Stimulated activated CD8-positive, alpha-beta memory T cell treated with anti-CD3 and anti-CD28 coated beads, Interleukin-7, amount 100 ng/mL, for 4 hours (primary cell): ENCODE data around the gene DLG2.
"Not testable (repeated sequence)": the region's sequence is repeated elsewhere in the genome, so short reads cannot be mapped to it uniquely, and the experiment has no call there.

Experiments
- DNase-seq, 2 donors: peaks; one replicate each; pipeline ENCODE4 v3.0.0-alpha.2; 2020; ENCODE audit warnings: low read depth in 2 of 2

DLG2 gene

GRCh38 chr11:84847842-84848241 lies 779.3 kb downstream of the DLG2 start:
- no peak for DNase-seq

- not testable (repeated sequence) for DNase-seq
These were observed 786.9 kb downstream of the DLG2 start for GRCh38 chr11:84840201-84840600.

- DNase-seq = no peak
These were observed 789.6 kb downstream of the DLG2 start for GRCh38 chr11:84837402-84838069.

GRCh38 chr11:84836371-84836770 lies 790.8 kb downstream of the DLG2 start:
- DNase-seq = no peak

DNA sequence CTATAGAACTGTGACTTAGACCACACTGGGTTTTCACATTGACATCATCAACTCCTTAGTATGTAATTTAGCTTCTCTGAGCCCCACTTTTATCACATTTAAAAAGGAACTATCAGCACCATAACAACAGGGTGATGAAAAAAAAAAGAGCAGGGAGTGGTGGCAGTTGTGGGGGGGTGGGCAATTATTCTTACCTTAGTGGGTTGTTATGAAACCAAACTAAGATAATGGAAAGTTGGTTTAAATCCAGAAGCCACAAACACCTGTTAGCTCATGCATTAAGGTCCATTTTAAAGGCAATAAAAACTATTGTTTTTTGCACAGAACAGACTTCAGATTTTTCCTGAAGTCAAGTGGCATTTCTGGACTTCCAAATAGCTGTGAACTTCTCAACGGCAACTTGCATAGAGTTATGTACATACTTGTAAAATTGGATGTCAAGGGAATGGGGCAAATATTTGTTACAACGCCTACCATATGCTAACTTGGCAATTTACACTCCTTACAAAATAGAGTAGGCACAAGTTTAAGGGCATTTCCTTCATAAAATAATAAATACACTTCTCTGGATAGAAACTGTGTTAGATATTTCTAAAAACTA lies 793.6 kb downstream of the DLG2 start:
- DNase-seq = no peak

GRCh38 chr11:84830372-84830771 lies 796.8 kb downstream of the DLG2 start:
- DNase-seq = no peak

DNA sequence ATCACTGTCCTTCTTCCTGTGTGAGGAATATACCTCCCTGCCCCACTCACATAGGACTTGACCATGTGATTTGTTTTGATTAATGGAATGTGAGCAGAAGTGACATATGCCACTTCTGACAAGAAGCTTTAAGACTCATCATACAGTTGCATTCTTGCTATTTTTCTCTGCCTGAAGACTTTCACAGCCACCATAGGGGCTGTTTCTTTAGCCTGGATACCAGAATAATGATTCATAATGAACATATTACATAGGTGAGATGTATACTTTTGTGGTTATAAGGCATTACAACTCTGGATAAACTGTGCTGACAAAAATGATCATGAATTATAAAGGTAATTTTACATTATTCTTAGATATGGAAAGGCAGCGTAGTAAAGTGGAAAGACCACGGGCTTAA lies 798.0 kb downstream of the DLG2 start:
- DNase-seq = no peak

DNA sequence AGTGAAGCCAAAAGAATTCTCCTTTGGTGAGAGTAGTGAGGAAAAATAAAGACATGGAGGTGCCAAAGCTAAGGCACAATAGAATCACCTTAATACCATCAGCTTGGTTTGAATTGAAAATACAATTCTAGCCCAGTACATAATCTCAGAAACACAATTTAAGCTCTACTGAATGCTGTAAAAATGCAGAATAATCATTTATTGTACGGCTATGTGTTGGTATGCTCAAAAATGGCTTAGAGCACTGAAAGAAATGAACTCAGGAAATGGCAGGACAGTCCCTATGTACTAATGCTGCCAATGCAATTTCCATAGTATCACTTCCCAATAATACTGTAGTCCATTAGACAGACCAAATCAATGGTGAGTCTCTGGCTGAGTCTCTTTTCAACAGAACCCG lies 798.5 kb downstream of the DLG2 start:
- no peak for DNase-seq

DNA sequence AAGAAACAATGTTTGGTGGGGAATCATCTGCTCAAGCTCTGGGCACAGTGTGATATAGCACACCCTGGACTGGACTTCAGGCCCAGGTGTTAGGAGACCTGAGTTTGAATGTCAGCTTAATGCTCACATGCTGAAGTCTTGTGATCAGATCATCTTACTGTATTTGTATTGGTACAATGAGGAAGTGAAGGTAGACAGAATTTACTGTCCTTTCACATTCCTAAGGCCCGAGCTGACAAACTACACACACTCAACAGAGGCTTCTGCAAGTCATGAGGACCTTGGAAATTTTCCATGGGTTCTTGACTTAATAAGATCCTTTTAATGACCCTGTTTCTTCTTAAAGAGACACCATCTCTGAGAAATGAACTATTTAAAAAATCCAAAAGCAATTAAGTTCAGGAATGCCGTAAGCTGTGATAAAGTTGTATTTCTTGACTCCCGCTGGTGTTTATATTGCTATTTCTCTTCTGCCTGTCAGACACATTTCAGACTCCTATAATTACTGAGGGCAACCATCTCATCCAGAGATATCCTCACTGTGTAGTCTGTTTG lies 802.0 kb downstream of the DLG2 start:
- DNase-seq = no peak

DNA sequence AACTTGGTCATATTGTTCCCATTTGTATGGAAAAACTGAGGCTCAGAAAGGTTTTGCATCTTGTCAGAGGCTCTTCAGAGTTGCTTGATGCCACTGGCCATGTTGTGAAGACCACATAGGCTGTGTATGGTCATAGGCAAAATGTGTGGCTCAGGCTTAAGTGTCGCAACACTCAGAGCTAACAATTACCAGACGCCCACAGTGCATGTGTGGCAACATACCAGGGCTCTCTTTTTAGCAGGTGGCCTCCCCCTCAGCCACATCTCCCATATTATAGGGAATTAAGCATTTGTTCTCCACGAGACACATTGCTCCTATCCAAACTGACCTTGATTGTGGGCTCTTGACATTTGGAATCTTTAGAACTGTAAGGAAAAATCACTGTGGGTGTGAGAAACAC lies 802.5 kb downstream of the DLG2 start:
- DNase-seq = no peak

DNA sequence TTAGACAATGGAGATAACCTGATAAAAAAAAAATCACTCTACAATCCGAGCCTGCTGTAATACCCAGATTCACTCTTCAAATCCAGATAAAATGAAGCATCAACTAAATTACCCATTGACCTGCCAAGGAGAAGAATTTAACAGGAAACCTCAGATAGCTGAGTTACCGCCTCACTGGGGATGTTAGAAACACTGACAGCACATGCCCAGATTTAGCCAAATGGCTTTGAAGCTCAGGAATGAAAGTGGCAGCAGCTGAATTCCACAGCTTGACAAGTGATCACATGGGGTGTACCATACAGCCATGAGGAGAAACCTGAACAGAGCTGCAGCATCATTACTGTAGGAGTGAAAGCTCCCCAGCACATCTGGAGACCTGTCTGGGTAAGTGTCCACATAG lies 807.6 kb downstream of the DLG2 start:
- DNase-seq = no peak

DNA sequence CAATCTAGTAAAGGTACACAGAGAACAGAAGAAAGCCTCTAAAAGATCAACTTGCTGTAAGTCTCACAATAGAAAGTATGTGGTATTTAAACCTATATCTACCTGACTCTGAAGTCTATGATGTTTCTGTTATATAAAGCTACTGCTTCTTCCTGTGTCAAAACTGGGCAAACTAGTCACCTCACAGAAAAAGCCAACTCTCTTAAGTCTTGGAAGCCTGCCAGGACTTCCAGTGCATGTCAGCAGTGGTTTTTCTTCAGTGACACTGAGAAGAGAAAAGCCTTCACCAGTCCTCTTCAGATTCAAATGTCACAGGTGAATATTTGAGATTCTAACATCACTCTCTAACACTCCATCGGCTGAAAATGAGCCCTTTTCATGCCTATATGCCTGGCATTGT lies 808.0 kb downstream of the DLG2 start:
- no peak for DNase-seq

DNA sequence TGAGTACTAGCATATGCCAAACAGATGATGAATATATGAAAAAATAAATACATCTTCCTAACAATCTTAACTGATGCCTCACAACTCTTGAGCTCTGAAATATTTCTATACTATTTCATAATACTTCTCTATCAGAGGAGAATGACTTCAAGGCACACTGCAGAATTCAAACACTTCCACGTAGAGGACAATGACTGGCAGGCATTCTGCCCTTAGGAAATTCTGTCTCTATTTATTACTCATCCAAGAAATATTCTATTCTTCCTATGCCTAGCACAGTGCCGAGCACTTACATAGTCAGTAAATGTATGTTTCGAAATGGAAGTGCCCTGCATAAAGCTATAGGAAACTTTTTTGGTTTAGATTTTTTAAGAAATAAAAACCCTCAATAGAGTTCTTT lies 809.1 kb downstream of the DLG2 start:
- DNase-seq = no peak

GRCh38 chr11:84812471-84812969 lies 814.6 kb downstream of the DLG2 start:
- no peak for DNase-seq

- no peak for DNase-seq
These were observed 820.8 kb downstream of the DLG2 start for GRCh38 chr11:84806354-84806753.

- DNase-seq = no peak
These were observed 823.1 kb downstream of the DLG2 start for GRCh38 chr11:84804041-84804440.

DNA sequence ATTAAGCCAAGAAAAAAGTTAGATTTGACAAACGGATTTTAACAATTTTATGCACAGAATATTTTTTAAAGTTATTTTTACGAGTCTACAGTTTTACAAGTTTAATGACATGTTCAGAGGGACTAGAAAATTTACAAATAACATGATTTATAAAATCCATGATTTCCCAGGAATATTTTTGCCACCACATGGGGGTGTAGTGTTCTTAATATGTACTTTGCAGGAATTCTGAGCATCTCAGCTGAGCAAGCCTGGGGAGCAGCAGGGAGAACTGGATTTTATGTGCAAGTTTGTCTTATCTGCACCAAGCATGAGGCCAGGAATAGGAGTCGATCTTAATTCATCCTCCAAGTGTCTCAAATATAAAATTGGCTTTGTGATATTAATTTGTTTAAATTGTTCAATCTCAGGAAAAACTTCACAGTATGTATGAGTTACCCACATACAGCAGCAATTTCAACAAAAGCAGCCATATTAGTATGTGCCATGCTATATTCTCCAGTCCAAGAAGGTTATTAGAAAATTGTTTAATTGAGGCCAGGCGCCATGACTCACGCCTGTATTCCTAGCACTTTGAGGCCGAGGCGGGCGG lies 826.3 kb downstream of the DLG2 start:
- no peak for DNase-seq

GRCh38 chr11:84799112-84799511 lies 828.0 kb downstream of the DLG2 start:
- no peak for DNase-seq

- DNase-seq = no peak
These were observed 831.4 kb downstream of the DLG2 start for GRCh38 chr11:84795698-84796097.

- no peak for DNase-seq
These were observed 832.3 kb downstream of the DLG2 start for GRCh38 chr11:84794663-84795443.

DNA sequence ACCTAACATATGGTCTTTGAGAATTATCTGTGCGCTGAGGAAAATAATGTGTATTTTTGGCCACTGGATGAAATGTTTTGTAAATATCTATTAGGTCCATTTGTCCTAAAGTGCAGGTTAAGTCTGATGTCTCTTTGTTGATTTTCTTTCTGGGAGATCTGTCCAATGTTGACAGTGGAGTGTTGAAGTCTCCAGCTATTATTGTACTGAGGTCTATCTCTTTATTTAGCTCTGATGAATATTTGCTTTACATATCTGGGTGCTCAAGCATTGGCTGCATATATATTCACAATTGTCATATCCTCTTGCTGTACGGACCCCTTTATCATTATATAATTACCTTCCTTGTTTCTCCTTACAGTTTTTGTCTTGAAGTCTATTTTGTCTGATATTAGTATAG lies 833.8 kb downstream of the DLG2 start:
- DNase-seq = no peak

DNA sequence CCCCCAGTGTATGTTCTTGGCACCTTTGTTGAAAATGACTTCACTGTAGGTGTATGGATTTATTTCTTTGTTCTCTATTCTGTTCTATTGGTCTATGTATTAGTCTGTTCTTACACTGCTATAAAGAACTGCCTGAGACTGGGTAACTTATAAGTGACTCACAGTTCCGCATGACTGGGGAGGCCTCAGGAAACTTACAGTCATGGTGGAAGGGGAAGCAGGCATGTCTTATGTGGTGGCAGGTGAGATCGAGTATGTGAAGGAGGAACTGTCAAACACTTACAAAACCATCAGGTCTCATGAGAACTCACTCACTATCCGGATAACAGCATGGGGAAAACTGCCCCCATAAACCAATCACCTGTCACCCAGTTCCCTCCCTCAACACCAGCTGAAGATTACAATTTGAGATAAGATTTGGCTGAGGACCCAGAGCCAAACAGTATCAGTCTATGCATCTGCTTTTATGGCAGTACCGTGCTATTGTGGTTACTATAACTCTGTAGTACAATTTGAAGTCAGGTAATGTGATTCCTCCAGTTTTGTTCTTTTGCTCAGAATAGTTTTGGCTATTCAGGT lies 836.2 kb downstream of the DLG2 start:
- no peak for DNase-seq
